Measurements from ENCODE around the gene C1QTNF12.

The C1QTNF12 gene

GRCh38 chr1:1293263-1294249 lies 47.0 kb upstream of the C1QTNF12 start:
- no peak overlapping the region for H3K4me2 ChIP-seq (ENCODE audit: low read depth, low read length)
- no peaks in the 10 kb centered on the region for H3K79me2 ChIP-seq (ENCODE audit: low read length)
- no peaks in the 10 kb centered on the region for H3K9me3 ChIP-seq (replicated peaks; ENCODE audit: insufficient read depth, low read length)
- no peaks in the 10 kb centered on the region for H3K4me1 ChIP-seq (ENCODE audit: low read length)
- no peaks in the 10 kb centered on the region for H4K20me1 ChIP-seq (ENCODE audit: insufficient read depth, low read length)
- no peak overlapping the region for H2AFZ ChIP-seq (ENCODE audit: low read length)
- H3K27ac ChIP-seq (ENCODE audit: low read length): no peak overlapping the region
- TF ChIP-seq, protein P1, sequence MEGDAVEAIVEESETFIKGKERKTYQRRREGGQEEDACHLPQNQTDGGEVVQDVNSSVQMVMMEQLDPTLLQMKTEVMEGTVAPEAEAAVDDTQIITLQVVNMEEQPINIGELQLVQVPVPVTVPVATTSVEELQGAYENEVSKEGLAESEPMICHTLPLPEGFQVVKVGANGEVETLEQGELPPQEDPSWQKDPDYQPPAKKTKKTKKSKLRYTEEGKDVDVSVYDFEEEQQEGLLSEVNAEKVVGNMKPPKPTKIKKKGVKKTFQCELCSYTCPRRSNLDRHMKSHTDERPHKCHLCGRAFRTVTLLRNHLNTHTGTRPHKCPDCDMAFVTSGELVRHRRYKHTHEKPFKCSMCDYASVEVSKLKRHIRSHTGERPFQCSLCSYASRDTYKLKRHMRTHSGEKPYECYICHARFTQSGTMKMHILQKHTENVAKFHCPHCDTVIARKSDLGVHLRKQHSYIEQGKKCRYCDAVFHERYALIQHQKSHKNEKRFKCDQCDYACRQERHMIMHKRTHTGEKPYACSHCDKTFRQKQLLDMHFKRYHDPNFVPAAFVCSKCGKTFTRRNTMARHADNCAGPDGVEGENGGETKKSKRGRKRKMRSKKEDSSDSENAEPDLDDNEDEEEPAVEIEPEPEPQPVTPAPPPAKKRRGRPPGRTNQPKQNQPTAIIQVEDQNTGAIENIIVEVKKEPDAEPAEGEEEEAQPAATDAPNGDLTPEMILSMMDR (IDR thresholded peaks at IDR 0.05; ENCODE audit: low read length): no peak
- TF ChIP-seq EZH2phosphoT487 (IDR thresholded peaks at IDR 0.05; ENCODE audit: low read length): no peak
- no peak for TF ChIP-seq EZH2 (optimal IDR thresholded peaks at IDR 0.05; ENCODE audit: low read depth, low read length)
- H3K27me3 ChIP-seq (replicated peaks; ENCODE audit: insufficient read depth, low read length): no peaks in the 10 kb centered on the region
- no peak overlapping the region for H3K4me3 ChIP-seq (ENCODE audit: low read length)
- H3K9me2 ChIP-seq (replicated peaks; ENCODE audit: insufficient read depth, low read length): no peaks in the 10 kb centered on the region
- no peak overlapping the region for H3K9ac ChIP-seq (ENCODE audit: low read length)
- no peaks in the 10 kb centered on the region for H3K36me3 ChIP-seq (replicated peaks; ENCODE audit: insufficient read depth, low read length)
- no peak for DNase-seq
- no peaks in the 10 kb centered on the region for H3F3A ChIP-seq (ENCODE audit: insufficient read depth, low read length)

GRCh38 chr1:1292851-1293250 lies 46.3 kb upstream of the C1QTNF12 start:
- H3K79me2 ChIP-seq (ENCODE audit: low read length): no peaks in the 10 kb centered on the region
- no peaks in the 10 kb centered on the region for H3K36me3 ChIP-seq (replicated peaks; ENCODE audit: insufficient read depth, low read length)
- no peaks in the 10 kb centered on the region for H3K9me3 ChIP-seq (replicated peaks; ENCODE audit: insufficient read depth, low read length)
- no peaks in the 10 kb centered on the region for H3K4me1 ChIP-seq (ENCODE audit: low read length)
- no peaks in the 10 kb centered on the region for H3K9me2 ChIP-seq (replicated peaks; ENCODE audit: insufficient read depth, low read length)
- no peak overlapping the region for H2AFZ ChIP-seq (ENCODE audit: low read length)
- TF ChIP-seq, protein P1 (IDR thresholded peaks at IDR 0.05; ENCODE audit: low read length): no peak
- TF ChIP-seq EZH2 (optimal IDR thresholded peaks at IDR 0.05; ENCODE audit: low read depth, low read length): no peak
- no peak for TF ChIP-seq EZH2phosphoT487 (IDR thresholded peaks at IDR 0.05; ENCODE audit: low read length)
- no peak overlapping the region for H3K4me3 ChIP-seq (ENCODE audit: low read length)
- H3K27me3 ChIP-seq (replicated peaks; ENCODE audit: insufficient read depth, low read length): no peaks in the 10 kb centered on the region
- H3K9ac ChIP-seq (ENCODE audit: low read length): no peak overlapping the region
- DNase-seq: no peak
- H4K20me1 ChIP-seq (ENCODE audit: insufficient read depth, low read length): no peaks in the 10 kb centered on the region
- no peak overlapping the region for H3K27ac ChIP-seq (ENCODE audit: low read length)
- H3F3A ChIP-seq (ENCODE audit: insufficient read depth, low read length): no peaks in the 10 kb centered on the region
- no peak overlapping the region for H3K4me2 ChIP-seq (ENCODE audit: low read depth, low read length)

DNA sequence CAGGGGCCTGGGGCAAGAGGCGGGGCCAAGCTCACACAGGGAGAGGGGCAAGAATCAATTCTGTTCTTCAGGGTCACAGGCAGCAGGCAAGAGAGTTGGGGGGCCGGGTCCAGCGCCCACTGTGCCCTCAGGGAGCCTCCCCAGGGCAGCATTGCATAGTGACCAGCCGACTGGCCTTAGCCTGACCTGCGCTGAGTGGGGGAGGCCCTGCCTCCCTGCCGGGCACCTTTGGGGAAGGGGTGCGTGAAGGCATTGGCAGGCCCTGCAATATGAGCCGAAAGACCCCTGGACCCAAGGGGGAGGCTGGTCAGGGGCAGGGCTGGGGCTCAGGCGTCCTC lies 45.9 kb upstream of the C1QTNF12 start:
- Histone ChIP-seq H3K9me2 (replicated peaks; ENCODE audit: insufficient read depth, low read length) (no peaks in the 10 kb centered on the region), H3K79me2 (ENCODE audit: low read length) (no peaks in the 10 kb centered on the region), H3K9me3 (replicated peaks; ENCODE audit: insufficient read depth, low read length) (no peaks in the 10 kb centered on the region), H3F3A (ENCODE audit: insufficient read depth, low read length) (no peaks in the 10 kb centered on the region), H3K27ac (ENCODE audit: low read length) (no peak overlapping the region), H3K27me3 (replicated peaks; ENCODE audit: insufficient read depth, low read length) (no peaks in the 10 kb centered on the region; the same call in 1 of the 2 replicates), H3K4me1 (ENCODE audit: low read length) (no peaks in the 10 kb centered on the region), H2AFZ (ENCODE audit: low read length) (no peak overlapping the region), H3K36me3 (replicated peaks; ENCODE audit: insufficient read depth, low read length) (no peaks in the 10 kb centered on the region), H3K4me2 (ENCODE audit: low read depth, low read length) (no peak overlapping the region), H3K9ac (ENCODE audit: low read length) (no peak overlapping the region), H3K4me3 (ENCODE audit: low read length) (no peak overlapping the region), H4K20me1 (ENCODE audit: insufficient read depth, low read length) (no peaks in the 10 kb centered on the region)
- TF ChIP-seq, protein P1 (IDR thresholded peaks at IDR 0.05; ENCODE audit: low read length): no peak
- TF ChIP-seq EZH2phosphoT487 (IDR thresholded peaks at IDR 0.05; ENCODE audit: low read length) (no peak), EZH2 (optimal IDR thresholded peaks at IDR 0.05; ENCODE audit: low read depth, low read length) (no peak)
- DNase-seq: no peak

All from MM.1S (cell line).